HepG2 (cell line): Measurements from ENCODE around the gene ZDHHC3.

Experiments
- EP300 ChIP-seq, 3 experiments: sonication (generic) in 1 of 3; formaldehyde crosslinking in 1 of 3; IDR thresholded peaks; 2 replicates each; pipeline versions ENCODE4 v1.5.1 to v1.6.1; 2011 to 2020; ENCODE audit warnings: low read depth in 2 of 3, low read length in 2 of 3, borderline replicate concordance in 1 of 3, improper control_type of control experiment in 1 of 3, mild to moderate bottlenecking in 1 of 3, missing genetic modification reagents in 1 of 3, moderate library complexity in 1 of 3
- FIP1L1 ChIP-seq: fragments of 200-400 bp; formaldehyde crosslinking; IDR thresholded peaks from 2 replicates; pipeline ENCODE4 v1.6.1; 2018; ENCODE audit warnings: low read depth, mild to moderate bottlenecking, low read length, moderate library complexity, borderline replicate concordance; ENCODE audit not compliant: insufficient read depth
- FOXM1 ChIP-seq: sonication (generic); formaldehyde crosslinking; IDR thresholded peaks from 2 replicates; pipeline ENCODE4 v1.5.0; 2020; ENCODE audit warnings: missing genetic modification reagents
- GMEB2 ChIP-seq: IDR thresholded peaks from 2 replicates; pipeline ENCODE4 v1.6.1; 2016; ENCODE audit warnings: missing biosample characterization, missing genetic modification reagents, low read depth
- HOXA7 ChIP-seq: sonication (generic); formaldehyde crosslinking; IDR thresholded peaks from 2 replicates; pipeline ENCODE4 v1.8.1; 2022; ENCODE audit warnings: mild to moderate bottlenecking, missing genetic modification reagents, moderate library complexity
- KDM1A ChIP-seq: IDR thresholded peaks from 2 replicates; pipeline ENCODE4 v1.6.1; 2016; ENCODE audit warnings: missing compliant biosample characterization
- RAD51 ChIP-seq: fragments of 450-650 bp; IDR thresholded peaks from 2 replicates; pipeline ENCODE4 v1.6.1; 2016; ENCODE audit warnings: borderline replicate concordance
- ZNF468 ChIP-seq: sonication (generic); formaldehyde crosslinking; IDR thresholded peaks from 2 replicates; pipeline ENCODE4 v1.8.0; 2022; ENCODE audit warnings: mild to moderate bottlenecking, moderate library complexity, missing genetic modification reagents
- ZNF629 ChIP-seq: sonication (generic); formaldehyde crosslinking; conservative IDR thresholded peaks from 2 replicates; pipeline ENCODE4 v1.5.0; 2020; ENCODE audit warnings: missing genetic modification reagents

DNA sequence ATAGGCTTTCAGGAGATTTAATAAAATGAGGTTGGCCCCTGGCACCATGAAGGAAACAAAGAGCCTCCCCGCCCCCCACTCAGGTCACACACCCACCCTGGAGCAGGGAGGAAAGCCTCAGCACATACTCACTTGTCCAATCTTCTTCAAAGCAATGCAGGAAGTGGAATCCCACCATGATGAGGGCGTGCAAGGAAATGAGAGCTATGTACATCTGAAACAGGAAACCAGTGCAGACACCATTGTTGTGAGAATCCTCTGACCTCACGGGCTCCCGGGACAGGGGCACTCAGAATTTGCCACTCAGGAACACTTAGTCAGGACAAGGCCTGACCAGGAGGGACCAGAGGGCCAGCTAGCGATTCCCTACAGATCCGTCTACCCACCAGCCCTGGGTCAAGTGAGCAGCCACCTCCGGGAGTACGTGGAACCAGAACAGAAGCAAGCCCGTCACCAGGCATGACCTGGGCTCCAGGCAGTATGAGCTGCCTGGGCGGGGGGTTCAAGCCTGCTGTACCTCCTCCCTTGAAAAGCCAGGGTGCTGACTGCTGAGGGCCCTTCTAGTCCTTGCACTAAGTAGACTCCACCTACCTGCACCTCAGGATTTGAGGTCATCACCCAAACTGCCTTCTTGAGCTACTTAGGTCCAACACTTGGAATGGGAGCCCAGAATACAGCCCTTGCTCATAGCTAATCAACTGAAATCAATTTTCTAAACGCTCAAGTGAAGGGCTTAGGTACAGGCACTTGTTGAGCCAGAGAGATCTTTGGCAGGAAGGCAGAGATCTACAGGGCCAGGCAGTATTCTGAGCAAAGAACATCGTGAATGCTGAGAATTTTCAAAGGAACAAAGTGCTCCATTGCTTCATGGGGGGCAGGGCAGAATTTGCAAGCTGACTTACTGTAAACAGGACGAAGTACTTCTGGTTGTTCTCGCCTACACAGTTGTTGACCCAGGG is 42.7 kb downstream of the ZDHHC3 start:
- TF ChIP-seq KDM1A (CRISPR knock-in tag) (no peak), FOXM1 (CRISPR knock-in tag) (no peak), GMEB2 (CRISPR knock-in tag) (no peak), RAD51 (no peak), EP300 (IDR thresholded peaks at IDR 0.05; ENCODE audit: low read depth in 2 of 2, low read length in 2 of 2) (no peak), EP300 (CRISPR knock-in tag; IDR thresholded peaks at IDR 0.05; ENCODE audit: borderline replicate concordance) (no peak), ZNF629 (CRISPR knock-in tag) (no peak), ZNF468 (CRISPR knock-in tag) (no peak), HOXA7 (CRISPR knock-in tag) (no peak), FIP1L1 (no peak)
